Iris pigment epithelial cell (primary cell): Measurements from ENCODE around the gene LRRC31.
A peak's percentile ranks its signal among the peaks of the same experiment; 100 is the strongest.

ENCODE experiments used
- DNase-seq: peaks from one replicate; pipeline ENCODE4 v3.0.0-alpha.2; 2011; ENCODE audit warnings: low read depth

Gene LRRC31

GRCh38 chr3:169869484-169870220, at the start of gene LRRC31:
Gene LRRC31, minus strand, starts transcription at chr3:169869935. Its CDS starts 128 bp downstream, at chr3:169869807.
- no peak for DNase-seq

DNA sequence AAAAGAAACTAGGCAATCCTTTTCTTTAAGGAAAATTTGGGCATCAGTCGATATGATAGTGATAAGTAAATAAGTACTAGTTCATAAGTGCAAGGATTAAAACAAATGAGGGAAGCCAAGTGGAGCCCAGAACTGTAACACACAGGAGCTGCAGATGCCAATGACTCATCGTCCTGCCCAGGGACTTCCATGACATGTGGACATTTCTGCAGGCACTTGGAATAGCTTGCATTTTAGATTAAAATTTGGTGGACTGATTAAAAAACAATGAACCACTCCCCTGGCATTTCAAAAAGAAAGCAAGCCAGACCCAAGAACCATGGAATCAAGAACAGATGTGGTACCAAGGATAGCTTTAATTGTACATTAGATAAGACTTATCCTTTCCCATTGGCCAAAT, 44.6 kb upstream of the LRRC31 start:
- peak; percentile 32 for DNase-seq

DNA sequence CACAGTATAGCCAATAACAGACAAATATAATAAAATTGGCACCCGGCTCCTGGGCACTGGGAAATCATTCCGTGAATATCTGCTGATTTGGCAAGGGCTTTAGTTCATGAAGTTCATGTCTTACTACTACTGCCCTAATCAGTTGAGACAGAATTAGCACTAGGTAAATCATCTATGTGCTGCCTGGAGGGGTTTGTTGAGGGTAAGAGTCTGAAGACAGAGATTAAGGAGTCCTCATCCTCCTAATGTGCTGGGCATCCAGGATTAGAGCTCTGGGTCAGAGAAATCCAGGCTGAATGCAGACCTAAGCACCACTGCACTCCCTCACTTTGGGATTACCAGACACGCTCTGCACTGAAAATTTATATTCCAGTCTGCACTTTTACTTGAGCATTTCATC, 43.6 kb upstream of the LRRC31 start:
- no peak for DNase-seq

DNA sequence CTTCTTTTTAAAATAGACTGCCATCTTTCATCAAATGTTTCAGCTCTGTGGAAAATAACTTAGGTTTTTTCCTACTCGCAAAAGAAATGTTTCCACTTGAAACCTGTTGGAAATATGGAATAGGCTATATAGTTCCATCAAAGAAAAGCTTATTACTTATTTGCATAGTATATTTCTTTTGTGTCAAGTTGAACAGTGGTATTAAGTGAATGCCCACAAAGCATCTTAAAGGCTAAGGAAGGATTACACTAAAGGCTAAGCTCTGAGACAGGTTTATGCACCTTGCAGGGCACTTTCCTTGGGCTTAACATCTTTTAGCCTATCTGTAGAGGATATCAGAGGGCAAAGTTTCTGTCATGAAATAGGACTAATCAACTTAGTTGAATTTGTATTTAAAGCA, 41.5 kb upstream of the LRRC31 start, which contains the start of gene SAMD7:
TSS of gene SAMD7 (plus strand) at position 301 of the 400 bp plus-strand sequence. CDS start 7,927 bp downstream, outside the sequence.
- no peak for DNase-seq

DNA sequence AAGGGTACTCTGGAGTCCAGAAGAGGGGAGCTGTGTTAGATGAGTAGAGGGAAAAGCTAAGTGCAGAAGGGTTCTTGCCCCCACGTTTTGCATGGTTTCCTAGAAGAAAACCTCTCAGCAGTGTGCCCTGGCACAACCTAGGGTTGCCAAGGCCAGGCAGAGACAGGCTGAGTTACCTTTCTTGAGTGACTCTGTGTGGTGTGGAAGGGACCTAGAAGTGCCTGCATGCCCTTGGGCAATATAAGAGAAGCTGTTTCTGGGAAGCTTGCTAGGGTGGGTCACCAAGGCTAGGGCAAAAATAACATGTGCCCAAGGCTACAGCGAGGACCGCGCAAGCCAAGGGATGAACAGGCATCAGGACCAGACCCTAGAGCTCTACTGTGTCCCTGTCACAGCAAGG, 38.2 kb upstream of the LRRC31 start:
- no peak for DNase-seq

DNA sequence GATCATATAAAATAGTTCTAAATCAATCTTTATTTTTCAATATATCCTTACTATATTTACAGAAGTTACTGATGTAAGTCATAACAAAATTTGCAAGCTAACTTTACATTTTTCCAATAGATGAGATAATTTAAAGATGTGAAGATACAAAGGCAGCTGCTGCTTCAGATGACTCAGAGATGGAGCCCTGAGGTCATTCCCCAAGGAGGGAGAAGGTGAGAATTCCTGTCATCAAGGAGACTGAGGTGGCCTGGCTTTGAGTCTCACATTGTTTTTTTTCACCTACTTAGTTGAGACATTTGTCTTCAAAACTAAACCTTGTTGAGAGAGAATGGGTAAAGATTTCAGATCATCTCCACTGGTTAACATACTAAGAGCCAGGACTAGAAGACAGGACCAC, 37.7 kb upstream of the LRRC31 start:
- DNase-seq: no peak

- DNase-seq: no peak
These were observed 35.7 kb upstream of the LRRC31 start for GRCh38 chr3:169905404-169905803.

GRCh38 chr3:169901453-169901852, 31.7 kb upstream of the LRRC31 start:
- DNase-seq: no peak

DNA sequence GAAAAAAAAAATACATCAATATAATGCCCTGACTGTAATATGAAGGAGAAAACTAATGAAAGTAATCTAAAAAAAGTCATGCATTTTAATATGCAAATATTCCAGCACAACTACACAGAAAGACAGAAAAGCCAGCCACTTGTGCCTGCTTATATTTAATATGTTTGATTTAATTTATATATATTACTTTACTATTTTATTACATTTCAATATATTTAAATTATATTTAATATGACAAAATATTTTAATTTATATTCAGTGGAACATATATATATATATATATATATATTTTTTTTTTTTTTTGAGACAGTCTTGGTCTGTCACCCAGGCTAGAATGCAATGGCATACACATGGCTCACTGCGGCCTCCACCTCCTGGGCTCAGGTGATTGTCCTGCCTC, 27.5 kb upstream of the LRRC31 start:
- DNase-seq: no peak

DNA sequence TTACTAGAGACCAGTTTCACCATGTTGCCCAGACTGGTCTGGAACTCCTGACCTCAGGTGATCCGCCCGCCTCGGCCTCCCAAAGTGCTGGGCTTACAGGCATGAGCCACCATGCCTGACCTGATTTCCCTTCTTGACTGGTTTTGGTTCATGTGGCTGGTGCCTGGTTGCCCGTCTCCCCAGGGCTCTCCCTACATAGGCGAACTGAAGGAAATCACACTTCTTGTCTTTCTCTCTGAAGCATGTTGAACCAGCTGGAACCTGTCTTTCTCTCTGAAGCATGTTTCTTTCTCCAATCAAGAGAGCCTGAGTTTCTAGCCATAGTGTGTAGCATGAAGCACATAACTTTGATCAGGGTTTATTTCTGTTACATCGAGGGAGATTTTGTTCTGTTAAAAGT, 25.3 kb upstream of the LRRC31 start:
- DNase-seq: no peak

DNA sequence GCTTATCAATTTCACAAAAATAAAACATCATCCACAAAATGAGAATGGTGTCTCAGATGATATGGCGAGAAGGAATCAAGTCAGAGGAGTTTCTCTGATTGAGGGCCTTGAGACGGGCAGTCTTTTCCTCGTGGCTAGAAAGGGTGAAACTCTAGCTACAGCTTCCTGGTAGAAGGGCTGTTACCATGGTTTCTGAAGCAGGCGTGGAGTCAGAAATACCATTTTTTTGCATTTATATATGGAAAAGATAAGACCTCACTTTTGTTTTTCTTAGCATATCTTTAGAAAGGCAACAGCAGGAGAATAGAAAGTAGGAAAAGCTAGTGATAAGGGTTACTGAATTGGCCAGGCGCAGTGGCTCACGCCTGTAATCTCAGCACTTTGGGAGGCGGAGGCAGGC, 24.4 kb upstream of the LRRC31 start:
- no peak for DNase-seq

DNA sequence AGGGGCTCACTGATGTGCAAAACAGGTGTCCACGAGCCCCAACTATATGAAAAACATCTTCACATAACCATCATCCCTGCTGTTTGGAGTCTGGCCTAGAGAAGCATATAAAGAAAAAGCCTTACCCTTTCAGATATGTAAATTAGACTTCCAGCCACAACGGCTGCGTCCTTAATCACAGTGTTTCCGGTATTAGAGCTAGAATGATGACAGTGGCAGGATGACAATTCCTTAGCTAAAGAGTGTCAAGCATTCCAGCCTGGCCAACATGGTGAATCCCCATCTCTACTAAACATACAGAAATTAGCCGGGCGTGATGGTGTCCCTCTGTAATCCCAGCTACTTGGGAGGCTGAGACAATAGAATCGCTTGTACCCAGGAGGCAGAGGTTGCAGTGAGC, 22.2 kb upstream of the LRRC31 start:
- no peak for DNase-seq

DNA sequence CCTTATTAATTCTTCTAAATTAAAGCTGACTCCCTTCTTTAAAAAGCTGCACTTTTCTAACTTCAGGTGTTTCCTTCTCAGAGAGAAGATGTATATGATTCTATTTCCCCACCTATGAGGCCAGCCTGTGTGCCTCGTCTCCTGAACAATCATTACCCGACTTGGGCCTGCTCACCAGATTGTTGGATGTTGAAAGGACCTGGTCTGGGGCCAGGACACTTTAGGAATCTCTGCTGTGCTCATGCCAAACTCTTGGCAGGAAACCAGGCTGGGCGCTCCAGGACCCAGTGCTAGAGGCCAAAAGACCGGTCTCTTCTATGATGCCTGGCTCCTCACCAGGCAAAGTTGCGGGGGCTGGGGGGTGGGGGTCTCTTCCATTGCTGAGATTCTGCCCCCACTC, 16.9 kb upstream of the LRRC31 start:
- peak; percentile 9 for DNase-seq

DNA sequence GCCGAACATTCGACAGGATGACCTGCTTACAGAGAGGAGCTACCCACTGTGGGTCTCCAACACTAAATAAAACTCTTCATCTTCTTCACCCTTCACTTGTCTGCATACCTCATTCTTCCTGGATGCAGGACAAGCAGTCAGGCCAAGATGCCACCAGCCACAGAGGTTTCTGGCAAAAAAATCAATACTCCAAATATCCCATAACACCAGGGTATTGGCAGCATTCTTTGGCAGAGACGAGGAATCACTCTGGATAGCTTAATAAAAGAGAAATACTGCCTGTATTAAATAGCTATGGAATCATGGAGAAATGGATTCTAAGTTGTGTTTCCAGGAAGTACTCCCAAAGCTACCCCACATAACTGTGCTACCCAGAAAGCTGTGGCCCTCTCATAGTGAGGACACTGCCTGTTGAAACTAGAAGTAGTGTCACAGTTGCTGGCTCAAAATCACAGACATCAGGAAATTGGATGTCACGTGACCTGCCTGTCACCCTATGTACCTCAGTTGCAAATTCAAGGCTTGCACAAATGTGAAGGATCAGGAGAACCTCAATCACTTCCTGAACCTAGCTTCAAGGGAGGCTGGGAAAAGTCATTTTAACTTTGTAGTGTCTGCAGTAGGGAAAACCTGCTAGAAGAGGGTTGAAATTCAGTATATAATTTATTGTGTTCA, 11.0 kb upstream of the LRRC31 start:
- DNase-seq: no peak

DNA sequence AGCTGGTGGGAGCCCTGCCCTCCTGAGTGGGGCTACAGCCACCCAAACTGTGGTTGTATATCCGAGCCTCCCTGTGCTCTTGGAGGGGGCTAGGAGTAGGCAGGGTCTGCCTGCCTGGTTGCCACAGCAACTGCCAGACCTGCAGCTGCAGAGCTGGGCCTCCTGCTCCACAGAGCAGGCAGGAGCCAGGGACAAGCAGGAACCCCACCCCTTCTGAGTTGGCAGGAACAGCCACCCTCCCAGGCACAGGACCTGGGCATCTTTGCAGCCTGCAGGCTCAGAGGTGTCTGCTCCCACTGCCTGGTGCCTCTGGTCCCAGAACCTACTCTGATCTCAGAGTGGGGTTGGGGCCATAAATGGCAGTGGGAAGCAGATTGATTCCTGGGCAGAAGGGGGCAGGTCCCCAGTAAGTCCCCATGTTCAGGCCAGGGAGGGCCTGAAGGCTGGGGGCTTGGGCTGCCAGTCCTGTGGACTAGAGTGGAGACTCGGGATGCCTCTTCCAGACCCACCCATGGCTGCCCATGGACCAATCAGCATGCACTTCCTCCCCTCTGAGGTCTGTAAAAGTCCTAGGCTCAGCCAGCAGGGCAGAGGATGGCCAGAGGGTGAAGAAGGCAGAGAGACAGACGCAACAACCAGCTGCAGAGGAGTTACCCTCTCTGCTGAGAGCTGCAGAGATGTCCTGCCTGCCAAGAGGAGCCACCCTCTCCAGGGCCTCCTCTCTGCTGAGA, 10.3 kb upstream of the LRRC31 start:
- DNase-seq: no peak

GRCh38 chr3:169879013-169879557, 9.3 kb upstream of the LRRC31 start:
- DNase-seq: no peak

GRCh38 chr3:169871129-169871886, 1.6 kb upstream of the LRRC31 start:
- DNase-seq: no peak

GRCh38 chr3:169868369-169868768, 1.4 kb downstream of the LRRC31 start:
- DNase-seq: no peak

GRCh38 chr3:169867584-169868210, 2.0 kb downstream of the LRRC31 start:
- DNase-seq: no peak

DNA sequence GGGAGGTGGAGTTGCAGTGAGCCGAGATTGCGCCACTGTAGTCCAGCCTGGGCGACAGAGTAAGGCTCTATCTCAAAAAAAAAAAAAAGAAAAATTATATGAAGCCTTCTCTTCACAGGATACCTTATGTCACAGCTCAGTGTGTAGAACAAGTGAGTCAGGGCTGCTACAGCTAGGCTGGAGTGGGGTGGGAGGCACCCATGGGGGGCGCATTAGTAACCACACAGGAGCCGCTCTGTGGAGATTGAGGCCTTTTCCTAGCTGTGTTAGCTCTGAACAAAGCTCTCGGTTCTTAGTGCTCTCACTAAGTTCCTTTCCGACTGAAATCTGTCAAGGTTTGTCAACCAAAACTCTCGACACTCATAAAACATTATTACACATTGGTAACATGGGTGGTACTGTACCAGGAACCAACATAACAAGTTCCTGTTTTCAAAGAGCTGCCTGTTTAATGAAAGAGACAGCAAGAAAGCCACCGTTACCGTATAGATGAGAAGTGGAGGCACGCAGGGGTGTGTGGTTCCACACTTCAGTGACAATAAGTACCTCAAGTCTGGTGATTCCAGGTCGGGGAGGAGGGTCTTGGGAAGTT, 4.5 kb downstream of the LRRC31 start:
- DNase-seq: no peak

DNA sequence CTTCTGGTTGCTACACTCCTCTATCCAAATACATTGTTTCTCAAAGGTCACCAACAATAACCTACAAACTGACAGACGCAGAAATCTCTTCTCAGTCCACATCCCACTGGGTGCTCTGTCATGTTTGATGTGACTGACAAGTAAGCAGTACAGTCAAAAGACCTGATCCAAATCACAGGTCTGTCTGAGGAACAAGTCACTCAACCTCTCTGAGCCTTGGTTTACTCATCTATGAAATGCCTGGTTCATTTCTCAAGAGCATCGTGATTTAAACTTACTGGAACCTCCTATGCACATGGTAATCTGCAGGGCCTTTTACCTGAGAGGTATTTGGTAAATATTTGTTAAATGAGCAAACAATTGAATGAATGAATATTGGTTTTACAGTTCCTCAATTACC, 5.5 kb downstream of the LRRC31 start:
- DNase-seq: no peak
